ENCODE data around the gene SMYD3.

- TF ChIP-seq CTCF (conservative IDR thresholded peaks at IDR 0.05) (no peak), EZH2 (IDR thresholded peaks at IDR 0.05; ENCODE audit: low read depth) (no peak)
Observed at GRCh38 chr1:245858722-245859492, 648.2 kb downstream of the SMYD3 start.
